GM18873 (cell line): ENCODE results near the gene ABI3BP.

ENCODE experiments used
- ATAC-seq: cut with Tn5 transposase; IDR thresholded peaks from one replicate; pipeline ENCODE4 v1.9.1; 2021; ENCODE audit warnings: mild to moderate bottlenecking, moderate library complexity, moderate number of reproducible peaks; ENCODE audit not compliant: unreplicated experiment, low FRiP score

The ABI3BP gene

GRCh38 chr3:100844063-100844936, 148.9 kb downstream of the ABI3BP start:
- no peak for ATAC-seq

- no peak for ATAC-seq
These were observed 155.1 kb downstream of the ABI3BP start for GRCh38 chr3:100838157-100838556.

GRCh38 chr3:100836661-100837060, 156.6 kb downstream of the ABI3BP start:
- no peak for ATAC-seq

GRCh38 chr3:100834332-100834731, 158.9 kb downstream of the ABI3BP start:
- no peak for ATAC-seq

GRCh38 chr3:100833483-100833882, 159.7 kb downstream of the ABI3BP start:
- ATAC-seq, result no peak

- ATAC-seq, result no peak
These were observed 161.6 kb downstream of the ABI3BP start for GRCh38 chr3:100831629-100832028.

- no peak for ATAC-seq
These were observed 162.3 kb downstream of the ABI3BP start for GRCh38 chr3:100830931-100831330.

GRCh38 chr3:100825574-100825973, 167.6 kb downstream of the ABI3BP start:
- no peak for ATAC-seq

GRCh38 chr3:100815583-100815982, 177.6 kb downstream of the ABI3BP start:
- ATAC-seq, result no peak

- no peak for ATAC-seq
These were observed 179.4 kb downstream of the ABI3BP start for GRCh38 chr3:100813828-100814227.

- no peak for ATAC-seq
These were observed 181.3 kb downstream of the ABI3BP start for GRCh38 chr3:100811779-100812507.

GRCh38 chr3:100810671-100811070, 182.6 kb downstream of the ABI3BP start:
- no peak for ATAC-seq

- ATAC-seq, result no peak
These were observed 188.6 kb downstream of the ABI3BP start for GRCh38 chr3:100804631-100805030.

GRCh38 chr3:100803711-100804110, 189.5 kb downstream of the ABI3BP start:
- no peak for ATAC-seq

- ATAC-seq, result no peak
These were observed 191.1 kb downstream of the ABI3BP start for GRCh38 chr3:100802126-100802525.

GRCh38 chr3:100798012-100798411, 195.2 kb downstream of the ABI3BP start:
- ATAC-seq, result no peak

GRCh38 chr3:100796556-100796955, 196.7 kb downstream of the ABI3BP start:
- ATAC-seq, result no peak

GRCh38 chr3:100789579-100789978, 203.6 kb downstream of the ABI3BP start:
- no peak for ATAC-seq

GRCh38 chr3:100783619-100784018, 209.6 kb downstream of the ABI3BP start:
- no peak for ATAC-seq

GRCh38 chr3:100782906-100783305, 210.3 kb downstream of the ABI3BP start:
- no peak for ATAC-seq

GRCh38 chr3:100782348-100782747, 210.9 kb downstream of the ABI3BP start:
- ATAC-seq, result no peak

- ATAC-seq, result no peak
These were observed 211.9 kb downstream of the ABI3BP start for GRCh38 chr3:100781301-100781700.
